ENCODE results near the gene CPPED1. TPM values are rescaled to one million over a fixed set of nuclear protein-coding genes. Genes with fewer than 3 reads are reported as not detected.

Gene CPPED1
- total RNA-seq, 1 donor from 2014 or later, result 26.1 TPM

GRCh38 chr16:12678983-12679382 lies 124.7 kb downstream of the CPPED1 start:
- no peak for ATAC-seq

- no peak for ATAC-seq
These were observed 126.2 kb downstream of the CPPED1 start for GRCh38 chr16:12677502-12677901.

GRCh38 chr16:12675852-12676251 lies 127.8 kb downstream of the CPPED1 start:
- ATAC-seq, result no peak

- ATAC-seq, result no peak
These were observed 128.6 kb downstream of the CPPED1 start for GRCh38 chr16:12675046-12675445.

- no peak for ATAC-seq
These were observed 129.2 kb downstream of the CPPED1 start for GRCh38 chr16:12674524-12674923.

- no peak for ATAC-seq
These were observed 129.6 kb downstream of the CPPED1 start for GRCh38 chr16:12674071-12674470.

GRCh38 chr16:12673466-12673865 lies 130.2 kb downstream of the CPPED1 start:
- no peak for ATAC-seq

GRCh38 chr16:12672986-12673385 lies 130.7 kb downstream of the CPPED1 start:
- ATAC-seq, result no peak

- ATAC-seq, result no peak
These were observed 133.8 kb downstream of the CPPED1 start for GRCh38 chr16:12669908-12670307.

GRCh38 chr16:12667909-12668308 lies 135.8 kb downstream of the CPPED1 start:
- ATAC-seq, result no peak

GRCh38 chr16:12664164-12664733 lies 139.4 kb downstream of the CPPED1 start:
- ATAC-seq, result no peak

- ATAC-seq, result no peak
These were observed 142.0 kb downstream of the CPPED1 start for GRCh38 chr16:12661656-12662172.

GRCh38 chr16:12659871-12660270 lies 143.8 kb downstream of the CPPED1 start:
- no peak for ATAC-seq

- ATAC-seq, result no peak
These were observed 145.2 kb downstream of the CPPED1 start for GRCh38 chr16:12658506-12658905.

- ATAC-seq, result no peak
These were observed 148.2 kb downstream of the CPPED1 start for GRCh38 chr16:12655537-12655936.

- no peak for ATAC-seq
These were observed 149.8 kb downstream of the CPPED1 start for GRCh38 chr16:12653820-12654392.

- no peak for ATAC-seq
These were observed 150.8 kb downstream of the CPPED1 start for GRCh38 chr16:12652924-12653323.

GRCh38 chr16:12651765-12652512 lies 151.7 kb downstream of the CPPED1 start:
- no peak for ATAC-seq

GRCh38 chr16:12649356-12649755 lies 154.3 kb downstream of the CPPED1 start:
- ATAC-seq, result no peak

GRCh38 chr16:12646490-12647274 lies 157.0 kb downstream of the CPPED1 start:
- no peak for ATAC-seq

- ATAC-seq, result no peak
These were observed 157.6 kb downstream of the CPPED1 start for GRCh38 chr16:12646098-12646489.

- no peak for ATAC-seq
These were observed 160.6 kb downstream of the CPPED1 start for GRCh38 chr16:12643034-12643455.

- ATAC-seq, result no peak
These were observed 164.6 kb downstream of the CPPED1 start for GRCh38 chr16:12639044-12639443.
